ENCODE data around the gene MCU.
A peak's percentile ranks its signal among the peaks of the same experiment; 100 is the strongest.
"Not testable (repeated sequence)": the region's sequence is repeated elsewhere in the genome, so short reads cannot be mapped to it uniquely, and the experiment has no call there.

Gene MCU

GRCh38 chr10:72732521-72732920 lies 40.6 kb downstream of the MCU start:
- no peak for DNase-seq

GRCh38 chr10:72733989-72734388 lies 42.0 kb downstream of the MCU start:
- DNase-seq = no peak

DNA sequence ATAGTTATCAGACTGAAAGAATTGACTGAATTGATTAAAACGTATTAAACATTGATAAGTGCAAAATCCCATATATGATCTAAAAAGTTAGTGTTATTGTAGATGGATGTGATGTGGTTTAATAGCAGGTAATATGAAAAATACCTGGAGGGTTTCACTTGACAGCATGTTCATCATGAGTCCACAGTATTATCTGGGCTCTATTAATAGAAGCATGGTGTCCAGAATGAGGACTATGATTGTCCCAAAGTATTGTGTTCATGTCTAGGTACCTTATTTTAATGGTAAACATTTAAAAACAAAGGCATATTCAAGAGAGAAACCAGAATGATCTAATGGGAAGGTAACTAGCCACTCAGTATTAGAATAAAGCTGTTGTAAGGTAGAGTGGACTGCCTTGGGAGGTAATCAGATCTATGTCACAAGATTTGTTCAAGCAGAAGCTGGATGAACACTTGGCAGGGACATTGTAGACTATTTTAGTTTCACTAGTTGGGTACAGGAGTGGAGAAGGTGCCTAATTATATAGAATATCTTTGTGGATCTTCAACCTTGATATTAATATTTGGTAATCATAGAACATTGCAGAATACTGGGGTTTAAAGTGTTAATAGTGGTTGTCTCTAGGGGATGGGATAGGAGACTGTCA lies 43.5 kb downstream of the MCU start:
- no peak for DNase-seq

DNA sequence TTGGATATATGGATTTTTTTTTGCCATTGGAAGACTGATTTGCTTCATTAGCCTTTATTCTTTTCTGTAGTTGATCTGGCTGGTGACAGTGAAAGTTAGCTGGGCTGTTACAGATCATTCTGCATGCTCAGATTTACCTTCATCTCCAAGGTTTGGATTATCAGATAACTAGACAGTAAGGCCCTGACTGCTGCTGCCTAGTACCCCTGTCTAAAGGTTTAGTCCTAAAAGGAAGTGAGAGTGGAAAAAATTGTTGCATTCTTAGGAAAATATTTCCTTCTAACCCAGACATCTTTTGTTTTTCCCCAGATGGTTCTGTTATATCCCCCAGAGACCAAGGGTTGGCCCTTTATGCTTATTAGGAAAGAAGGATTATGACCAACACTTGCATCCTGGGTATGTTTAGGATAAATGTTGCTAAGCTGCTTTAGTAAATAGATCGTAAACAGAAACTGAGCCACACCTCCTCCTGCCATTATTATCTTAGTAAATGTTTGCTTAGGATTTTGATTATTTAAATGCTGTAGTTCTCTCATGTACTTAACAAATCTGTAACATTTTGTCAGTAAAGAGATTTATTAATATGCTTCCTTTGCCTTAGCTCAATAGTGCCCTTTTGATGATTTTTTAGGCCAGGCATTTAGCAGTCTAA lies 44.4 kb downstream of the MCU start:
- peak; percentile 3 for DNase-seq

DNA sequence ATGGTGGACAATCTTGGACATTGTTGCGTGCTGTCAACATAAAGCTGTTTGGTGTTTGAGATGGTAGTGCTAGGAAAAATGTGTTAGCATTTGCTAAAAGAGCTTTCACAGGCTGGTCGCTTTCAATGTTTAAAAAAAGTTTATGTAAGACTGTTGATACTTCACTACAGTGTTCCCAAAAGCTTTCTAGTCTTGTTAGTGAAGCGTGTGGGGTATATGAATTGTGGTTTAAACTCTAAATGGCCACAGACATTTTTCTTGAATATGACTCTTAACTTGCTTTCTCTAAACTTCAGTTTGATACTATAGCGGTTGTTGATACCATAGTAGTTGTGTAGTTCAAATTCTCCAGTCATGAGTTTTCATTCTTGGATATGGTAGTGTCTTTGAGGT lies 44.9 kb downstream of the MCU start:
- DNase-seq = no peak

DNA sequence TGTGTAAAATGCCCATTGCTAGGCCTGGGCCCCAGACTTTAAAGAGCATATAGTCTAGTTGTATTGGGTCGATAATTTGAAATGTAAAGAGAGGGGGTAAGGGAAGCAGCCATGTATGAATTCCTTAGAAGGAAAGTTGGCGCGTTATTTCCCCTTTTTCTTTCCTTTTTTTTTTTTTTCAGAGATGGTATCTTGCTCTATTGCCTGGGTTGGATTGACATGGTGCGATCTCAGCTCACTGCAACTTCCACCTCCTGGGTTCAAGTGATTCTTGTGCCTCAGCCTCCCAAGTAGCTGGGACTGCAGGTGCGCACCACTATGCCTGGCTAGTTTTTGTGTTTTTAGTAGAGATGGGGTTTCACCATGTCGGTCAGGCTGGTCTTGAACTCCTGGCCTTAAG lies 45.4 kb downstream of the MCU start:
- DNase-seq = not testable (repeated sequence)

DNA sequence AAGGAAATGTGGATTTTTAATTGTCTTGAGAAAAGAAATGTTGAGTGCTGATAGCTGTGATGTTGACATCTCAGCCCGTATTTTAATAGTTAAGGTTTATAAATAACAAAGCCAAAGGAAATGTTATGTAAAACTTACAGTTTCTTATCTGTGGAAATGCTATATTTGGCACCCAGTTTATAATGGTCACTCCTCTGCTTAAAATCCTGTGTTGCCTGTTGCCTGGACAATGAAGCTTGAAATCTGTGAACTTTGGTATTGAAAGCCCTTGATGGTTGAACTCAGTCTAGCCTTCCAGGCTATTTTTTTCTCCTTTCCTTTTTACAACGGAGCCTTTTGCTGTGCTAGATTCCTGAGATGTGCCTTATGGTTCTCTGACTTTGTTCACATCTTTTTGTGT lies 46.5 kb downstream of the MCU start:
- DNase-seq = no peak

GRCh38 chr10:72740528-72740927 lies 48.6 kb downstream of the MCU start:
- DNase-seq = no peak

DNA sequence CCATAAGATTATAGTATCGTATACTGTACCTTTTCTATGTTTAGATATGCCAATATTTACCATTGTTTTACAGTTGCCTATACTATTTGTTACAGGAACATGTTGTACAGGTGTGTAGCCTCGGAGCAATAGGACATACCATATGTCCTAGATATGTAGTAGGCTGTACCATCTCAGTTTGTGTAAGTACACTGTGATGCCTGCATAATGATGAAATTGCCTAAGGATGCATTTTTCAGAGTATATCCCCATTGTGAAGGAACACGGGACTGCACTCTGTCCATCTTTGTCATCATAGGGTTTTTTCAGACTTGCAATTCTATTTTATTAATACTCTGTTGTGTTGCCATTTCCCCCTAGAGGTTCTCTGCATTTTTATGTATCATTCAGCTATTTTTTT lies 50.1 kb downstream of the MCU start:
- no peak for DNase-seq

DNA sequence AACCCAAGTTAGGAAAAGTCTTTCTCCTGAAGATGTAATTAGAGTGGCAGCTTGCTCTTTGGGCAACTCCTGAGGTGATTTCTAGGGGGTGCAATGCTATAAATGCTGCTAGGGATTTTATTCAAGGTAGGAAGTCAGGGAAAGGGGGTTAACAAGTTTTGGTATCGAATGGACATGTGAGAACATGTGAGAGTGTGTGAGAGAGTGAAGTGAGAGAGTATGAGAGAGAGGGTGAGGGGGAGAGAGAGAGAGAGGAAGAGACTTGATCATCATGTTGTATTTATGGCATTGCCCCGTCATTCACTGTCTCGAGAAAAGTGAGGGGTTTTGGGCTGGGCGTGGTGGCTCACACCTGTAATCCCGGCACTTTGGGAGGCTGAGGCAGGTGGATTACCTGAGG lies 50.9 kb downstream of the MCU start:
- DNase-seq = no peak

GRCh38 chr10:72744566-72744965 lies 52.6 kb downstream of the MCU start:
- DNase-seq = no peak

DNA sequence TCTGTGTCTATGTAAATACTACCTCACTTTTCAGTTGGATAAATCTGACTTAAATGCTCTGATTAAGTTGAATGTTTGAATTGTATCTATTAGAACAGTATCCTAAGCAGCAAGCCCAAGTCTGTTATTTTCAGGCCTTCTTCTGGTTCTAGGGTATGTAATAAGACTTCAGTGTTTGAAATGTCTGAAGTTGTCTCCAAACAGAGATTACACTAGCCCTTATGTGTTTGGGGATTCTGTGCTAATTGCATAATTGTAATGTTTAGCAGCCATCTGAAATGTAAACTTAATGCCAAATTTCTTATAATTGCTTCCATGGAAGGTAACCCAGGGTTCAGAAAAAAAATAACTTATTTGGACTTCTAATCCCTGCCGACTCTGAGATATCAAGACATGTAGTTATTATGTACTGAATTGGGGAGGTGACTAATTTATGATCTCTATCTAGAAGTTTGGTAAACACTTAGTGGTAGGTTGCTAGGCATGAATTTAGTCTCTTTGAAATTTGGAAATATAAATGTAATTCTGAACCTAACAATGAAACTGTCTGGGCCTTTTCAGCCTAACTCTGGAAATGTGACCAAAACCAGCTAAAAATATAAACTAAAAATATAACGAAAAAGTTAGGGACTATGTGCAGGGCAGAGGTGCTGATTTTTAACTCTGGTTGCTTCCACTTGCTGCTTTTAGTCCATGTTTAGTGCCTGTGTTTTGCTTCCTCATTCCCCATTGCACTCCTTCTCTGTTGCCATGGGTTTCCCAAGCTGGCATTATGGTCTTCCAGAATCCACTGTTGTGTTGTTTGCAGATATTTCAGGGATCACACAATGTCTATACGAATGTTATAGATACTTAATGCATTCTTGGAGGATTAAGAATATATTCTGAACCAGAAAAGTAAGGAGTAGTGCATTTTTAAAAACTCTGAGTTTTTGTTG lies 54.8 kb downstream of the MCU start:
- DNase-seq = no peak

GRCh38 chr10:72747521-72747920 lies 55.6 kb downstream of the MCU start:
- DNase-seq = no peak

DNA sequence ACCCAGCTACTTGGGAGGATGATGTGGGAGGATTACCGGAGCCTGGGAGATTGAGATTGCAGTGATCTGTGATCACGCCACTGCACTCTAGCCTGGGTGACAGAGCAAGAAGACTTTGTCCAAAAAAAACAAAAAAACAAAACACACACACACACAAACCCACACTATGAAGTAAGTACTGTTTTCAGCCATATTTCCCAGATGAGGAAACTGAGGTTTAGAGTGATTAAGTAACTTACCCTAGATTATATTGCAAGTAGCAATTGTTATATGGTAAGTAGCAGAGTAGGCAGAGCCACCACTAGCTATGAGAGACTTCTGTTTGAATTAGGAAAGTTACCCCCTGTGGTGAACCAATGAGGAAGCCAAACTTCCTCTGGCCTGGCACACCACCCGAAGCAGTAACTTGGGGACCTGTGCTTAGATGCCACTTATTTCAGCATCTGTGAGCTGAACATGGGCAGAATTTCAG lies 61.9 kb downstream of the MCU start:
- DNase-seq = no peak

DNA sequence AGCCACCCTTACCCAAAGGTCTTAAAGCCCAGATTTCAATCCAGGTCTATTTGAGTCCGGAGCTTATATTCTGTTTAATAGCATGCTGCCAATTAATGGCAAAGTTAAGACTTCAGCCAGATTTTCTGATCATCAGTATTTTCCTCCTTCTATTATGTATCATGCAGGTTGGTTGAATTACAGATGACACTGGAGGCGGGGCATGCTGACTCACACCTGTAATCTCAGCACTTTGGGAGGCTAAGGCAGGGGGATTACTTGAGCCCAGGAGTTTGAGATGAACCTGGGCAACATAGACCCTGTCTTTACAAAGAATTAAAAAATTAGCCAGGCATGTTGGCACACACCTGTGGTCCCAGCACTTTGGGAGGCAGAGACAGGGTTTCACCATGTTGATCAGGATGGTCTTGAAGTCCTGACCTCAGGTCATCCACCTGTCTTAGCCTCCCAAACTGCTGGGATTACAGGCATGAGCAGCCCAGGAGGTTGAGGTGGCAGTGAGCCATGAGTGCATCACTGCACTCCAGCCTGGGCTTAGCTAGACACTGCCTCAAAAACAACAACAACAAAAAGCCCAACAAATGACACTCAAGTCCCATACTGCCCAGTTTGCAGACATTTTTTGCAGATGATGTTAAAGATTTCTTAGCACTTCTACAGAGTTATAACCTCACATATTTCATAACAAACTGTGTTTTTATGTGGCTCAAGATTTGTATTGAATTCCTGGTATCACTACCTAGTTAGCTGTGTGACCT lies 62.5 kb downstream of the MCU start:
- DNase-seq = no peak

GRCh38 chr10:72756674-72757385 lies 64.9 kb downstream of the MCU start:
- DNase-seq = no peak

- DNase-seq = no peak
Observed at GRCh38 chr10:72757732-72758131, 65.8 kb downstream of the MCU start.

GRCh38 chr10:72758930-72759329 lies 67.0 kb downstream of the MCU start:
- not testable (repeated sequence) for DNase-seq

DNA sequence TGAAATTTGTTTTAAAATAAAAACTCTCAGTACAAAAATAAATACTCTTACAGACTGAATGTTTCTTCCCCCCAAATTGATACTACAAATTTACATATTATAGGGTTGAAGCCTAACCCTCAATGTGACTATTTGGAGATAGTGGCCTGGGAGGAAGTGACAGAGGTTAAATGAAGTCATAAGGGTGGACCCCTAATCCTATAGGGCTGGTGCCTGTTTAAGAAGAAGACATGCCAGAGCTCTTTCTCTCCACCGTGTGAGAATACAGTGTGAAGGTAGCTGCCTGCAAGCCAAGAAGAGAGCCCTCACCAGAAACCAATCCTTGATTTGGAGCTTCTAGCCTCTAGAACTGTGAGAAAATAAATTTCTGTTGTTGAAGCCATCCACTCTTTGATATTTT lies 67.6 kb downstream of the MCU start:
- no peak for DNase-seq

- DNase-seq = no peak
Observed at GRCh38 chr10:72761498-72761897, 69.6 kb downstream of the MCU start.

DNA sequence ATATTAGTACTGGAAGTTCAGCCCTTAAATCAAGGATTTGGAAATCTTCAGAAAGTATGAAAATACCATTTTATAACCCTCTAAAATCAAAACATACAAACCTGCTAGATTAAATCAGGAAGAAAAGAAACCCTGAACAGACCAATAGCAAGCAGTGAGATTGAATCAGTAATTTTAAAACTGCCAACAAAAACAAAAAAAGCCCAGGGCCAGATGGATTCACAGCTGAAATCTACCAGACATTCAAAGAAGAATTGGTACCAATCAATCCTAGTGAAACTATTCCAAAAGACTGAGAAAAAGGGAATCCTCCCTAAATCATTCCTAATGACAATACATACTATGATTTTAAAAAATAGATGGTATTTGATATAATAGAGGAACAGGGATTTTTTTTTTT lies 70.1 kb downstream of the MCU start:
- no peak for DNase-seq

- no peak for DNase-seq
Observed at GRCh38 chr10:72763201-72763600, 71.3 kb downstream of the MCU start.
